IMR-90 (cell line): ENCODE measurements around the gene MEIS2. TPM values are rescaled to one million over a fixed set of nuclear protein-coding genes. Genes with fewer than 3 reads are reported as not detected.

Experiments
- ATAC-seq: fragments of 200-7000 bp; cut with Tn5 transposase; 2 replicates; pipeline ENCODE4 v1.9.1; 2020; ENCODE audit warnings: low read depth, mild to moderate bottlenecking, moderate library complexity
- BruUV-seq: library from RNA; stranded (reverse); fragments of 400-500 nt; replicated peaks from 2 replicates; lab custom pipeline; 2021; lab: Mats Ljungman, UMichigan
- CTCF ChIA-PET: fragments of 300-600 bp; formaldehyde crosslinking; extraction: SDS; loops from one replicate; lab custom pipeline; 2021; ENCODE audit warnings: antibody characterized with exemption; lab: Yijun Ruan, JAX
- POLR2A ChIA-PET: fragments of 300-600 bp; sonication (Branson Sonifier 250); formaldehyde crosslinking; loops from one replicate; lab custom pipeline; 2022; ENCODE audit warnings: antibody characterized with exemption; ENCODE audit not compliant: unreplicated experiment; lab: Charles Lee
- DNase-seq: peaks from one replicate; pipeline ENCODE4 v3.0.0; 2013
- H2AFZ ChIP-seq: replicated peaks from 2 replicates; pipeline ENCODE3; 2013; ENCODE audit warnings: low read length, mild to moderate bottlenecking; ENCODE audit not compliant: poor library complexity
- H2AK5ac ChIP-seq: 2 replicates; pipeline ENCODE4 v1.6.1; 2013; ENCODE audit warnings: low read depth, low read length, inconsistent platforms
- H2AK9ac ChIP-seq: replicated peaks from 2 replicates; pipeline ENCODE3; 2013; ENCODE audit warnings: mild to moderate bottlenecking, low read depth, low read length, moderate library complexity; ENCODE audit not compliant: poor library complexity
- H2BK120ac ChIP-seq: 2 replicates; pipeline ENCODE4 v1.6.1; 2013; ENCODE audit warnings: low read depth, low read length, inconsistent platforms
- H2BK15ac ChIP-seq: 3 replicates; pipeline ENCODE4 v1.6.1; 2013; ENCODE audit warnings: low read depth, low read length, inconsistent platforms
- H2BK20ac ChIP-seq: 2 replicates; pipeline ENCODE4 v1.6.1; 2013; ENCODE audit warnings: low read depth, mild to moderate bottlenecking, inconsistent platforms, low read length, moderate library complexity
- H2BK5ac ChIP-seq: 2 replicates; pipeline ENCODE4 v1.6.1; 2013; ENCODE audit warnings: mild to moderate bottlenecking, low read depth, low read length, inconsistent platforms; ENCODE audit not compliant: poor library complexity, severe bottlenecking
- H3K14ac ChIP-seq: replicated peaks from 2 replicates; pipeline ENCODE4 v1.6.1; 2013; ENCODE audit warnings: low read depth, low read length, inconsistent platforms
- H3K18ac ChIP-seq: 2 replicates; pipeline ENCODE4 v1.6.1; 2013; ENCODE audit warnings: low read depth, low read length, control low read depth
- H3K23ac ChIP-seq: 2 replicates; pipeline ENCODE4 v1.6.1; 2013; ENCODE audit warnings: low read depth, low read length, inconsistent platforms
- H3K27ac ChIP-seq: 2 replicates; pipeline ENCODE4 v1.5.1; 2013; ENCODE audit warnings: mild to moderate bottlenecking, control low read depth, low read length; ENCODE audit not compliant: insufficient read depth
- H3K27me3 ChIP-seq: 2 replicates; pipeline ENCODE4 v1.6.1; 2013; ENCODE audit warnings: low read length; ENCODE audit not compliant: control insufficient read depth, insufficient read depth
- H3K36me3 ChIP-seq: 2 replicates; pipeline ENCODE4 v1.6.1; 2013; ENCODE audit warnings: low read length, mixed read lengths; ENCODE audit not compliant: control insufficient read depth, insufficient read depth
- H3K4ac ChIP-seq: 2 replicates; pipeline ENCODE4 v1.6.1; 2013; ENCODE audit warnings: low read depth, low read length, inconsistent platforms
- H3K4me1 ChIP-seq: 2 replicates; pipeline ENCODE4 v1.6.1; 2013; ENCODE audit warnings: low read length, mixed read lengths; ENCODE audit not compliant: control insufficient read depth, insufficient read depth
- H3K4me2 ChIP-seq: 2 replicates; pipeline ENCODE4 v1.6.1; 2013; ENCODE audit warnings: low read depth, mild to moderate bottlenecking, control low read depth, low read length, moderate library complexity
- H3K4me3 ChIP-seq: 2 replicates; pipeline ENCODE4 v1.5.1; 2013; ENCODE audit warnings: low read depth, mild to moderate bottlenecking, control low read depth, low read length, moderate library complexity; ENCODE audit not compliant: insufficient read depth
- H3K56ac ChIP-seq: 2 replicates; pipeline ENCODE4 v1.6.1; 2013; ENCODE audit warnings: low read length, inconsistent platforms; ENCODE audit not compliant: insufficient read depth; ENCODE audit errors: extremely low read depth
- H3K79me1 ChIP-seq, 2 experiments: 2 replicates each; pipeline ENCODE4 v1.6.1; 2013; ENCODE audit warnings: low read length in 2 of 2, inconsistent platforms in 1 of 2, low read depth in 1 of 2
- H3K9ac ChIP-seq: 2 replicates; pipeline ENCODE4 v1.6.1; 2013; ENCODE audit warnings: low read depth, low read length, control low read depth
- H3K9me1 ChIP-seq: 2 replicates; pipeline ENCODE4 v1.6.1; 2013; ENCODE audit warnings: low read length, inconsistent platforms; ENCODE audit not compliant: insufficient read depth
- H3K9me3 ChIP-seq: 2 replicates; pipeline ENCODE4 v1.6.1; 2013; ENCODE audit warnings: low read length; ENCODE audit not compliant: control insufficient read depth, insufficient read depth
- H4K20me1 ChIP-seq: 2 replicates; pipeline ENCODE4 v1.6.1; 2013; ENCODE audit warnings: low read length, inconsistent platforms; ENCODE audit not compliant: insufficient read depth
- H4K5ac ChIP-seq: 2 replicates; pipeline ENCODE4 v1.6.1; 2013; ENCODE audit warnings: mild to moderate bottlenecking, low read depth, low read length, control low read depth
- H4K8ac ChIP-seq, 2 experiments: 2 replicates each; pipeline ENCODE4 v1.6.1; 2013; ENCODE audit warnings: low read depth in 2 of 2, low read length in 2 of 2, control low read depth in 1 of 2, inconsistent platforms in 1 of 2
- H4K91ac ChIP-seq: 2 replicates; pipeline ENCODE4 v1.6.1; 2013; ENCODE audit warnings: low read depth, low read length, inconsistent platforms; ENCODE audit not compliant: insufficient read depth
- MXI1 ChIP-seq: IDR thresholded peaks from 2 replicates; pipeline ENCODE4 v1.6.1; 2012; ENCODE audit warnings: low read depth, mild to moderate bottlenecking, low read length, moderate library complexity, borderline replicate concordance
- RFX5 ChIP-seq: IDR thresholded peaks from 2 replicates; pipeline ENCODE4 v1.8.0; 2012; ENCODE audit warnings: low read depth, mild to moderate bottlenecking, low read length, moderate library complexity
- SMC3 ChIP-seq: fragments of 150-350 bp; IDR thresholded peaks from 2 replicates; pipeline ENCODE4 v1.6.1; 2016; ENCODE audit warnings: low read depth, mild to moderate bottlenecking, antibody characterized with exemption, low read length, moderate library complexity
- WGBS, 2 experiments: methylation state at CpG; one replicate each; pipeline versions ENCODE4 v1.1.5 to v1.1.7; 2013; ENCODE audit warnings: missing lambda C conversion rate in 2 of 2; ENCODE audit not compliant: insufficient read length in 1 of 2; ENCODE audit errors: extremely low coverage in 2 of 2; 5-methylcytosine and 5-hydroxymethylcytosine counted together
- dilution Hi-C: fragments of 300-500 bp; cut with HindIII; formaldehyde crosslinking; loops from one replicate; pipeline ENCODE4 v1.14.3; 2018; ENCODE audit warnings: low sequenced_read_pairs; ENCODE audit not compliant: unreplicated experiment
- in situ Hi-C: fragments of 300-500 bp; cut with MboI; formaldehyde crosslinking; loops from 3 replicates; pipeline ENCODE4 v1.14.3; 2019; ENCODE audit warnings: low sequenced_read_pairs, inconsistent platforms, mixed read lengths
- intact Hi-C: fragments of 100-400 bp; cut with micrococcal nuclease; formaldehyde crosslinking; loops from 2 replicates; pipeline ENCODE4 v1.10.0; 2022
- polyA plus RNA-seq, 3 experiments: library from polyadenylated mRNA; depleted of rRNA; stranded (reverse); fragments of >200 nt; gene quantifications; 2 replicates each; pipeline ENCODE4 v1.2.3, GENCODE V29; 2012; ENCODE audit warnings: low replicate concordance in 1 of 3
- total RNA-seq: library from RNA; depleted of rRNA; stranded (reverse); fragments of >200 nt; gene quantifications from 2 replicates; pipeline ENCODE4 v1.2.3, GENCODE V29; 2012
- TF ChIP-seq, protein P1 (sequence below): fragments of 150-350 bp; IDR thresholded peaks from 2 replicates; pipeline ENCODE4 v1.6.1; 2017; ENCODE audit warnings: mild to moderate bottlenecking, antibody characterized with exemption, low read length, low read depth

Gene MEIS2
- total and polyA plus RNA-seq, 2 of the 4 experiments (the other 2 are of a cell fraction) = 70.1 to 71.3 TPM

GRCh38 chr15:36950371-36950770, 150.0 kb downstream of the MEIS2 start:
- ChIA-PET POLR2A (no interaction called here), CTCF (no interaction called here)
- Histone ChIP-seq H3K27me3 (no peaks in the 10 kb centered on the region), H3K4me1 (peaks cover 8% of the 10 kb centered on the region), H3K27ac (no peak overlapping the region), H3K14ac (no peak overlapping the region), H3K36me3 (peaks cover 2% of the 10 kb centered on the region; the same call in 1 of the 2 replicates), H2BK120ac (no peak overlapping the region), H3K4ac (no peak overlapping the region), H2BK20ac (no peak overlapping the region), H3K79me1 (peaks cover 0 to 14% of the 10 kb centered on the region in 2 experiments; a peak in 3 of 4 replicates), H4K20me1 (no peaks in the 10 kb centered on the region), H2AK5ac (no peak overlapping the region), H3K56ac (no peak overlapping the region), H3K4me2 (no peak overlapping the region), H3K9ac (no peak overlapping the region), H2AFZ (no peak overlapping the region), H3K23ac (no peak overlapping the region), H3K9me3 (no peaks in the 10 kb centered on the region), H2BK5ac (no peak overlapping the region), H2AK9ac (no peak overlapping the region), H4K5ac (no peak overlapping the region), H2BK15ac (no peak overlapping the region), H3K9me1 (peaks cover 5% of the 10 kb centered on the region), H4K91ac (no peak overlapping the region), H4K8ac (no peak overlapping the region), H3K4me3 (no peak overlapping the region), H3K18ac (no peak overlapping the region)
- no peak for TF ChIP-seq RFX5
- TF ChIP-seq SMC3 = no peak
- TF ChIP-seq, protein P1, sequence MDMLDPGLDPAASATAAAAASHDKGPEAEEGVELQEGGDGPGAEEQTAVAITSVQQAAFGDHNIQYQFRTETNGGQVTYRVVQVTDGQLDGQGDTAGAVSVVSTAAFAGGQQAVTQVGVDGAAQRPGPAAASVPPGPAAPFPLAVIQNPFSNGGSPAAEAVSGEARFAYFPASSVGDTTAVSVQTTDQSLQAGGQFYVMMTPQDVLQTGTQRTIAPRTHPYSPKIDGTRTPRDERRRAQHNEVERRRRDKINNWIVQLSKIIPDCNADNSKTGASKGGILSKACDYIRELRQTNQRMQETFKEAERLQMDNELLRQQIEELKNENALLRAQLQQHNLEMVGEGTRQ = no peak
- TF ChIP-seq MXI1 = no peak
- ATAC-seq = no peak
- dilution Hi-C loops (no loop called here), in situ Hi-C loops (no loop called here), intact Hi-C loops (no loop called here)
- WGBS, 2 experiments = no CpG with 5 or more reads among the region's 4 CpGs
- DNase-seq = no peak
- no TSS peak for BruUV-seq
